Endometrial microvascular endothelial cells (primary cell): ENCODE data around the gene SOST. TPM values are rescaled to one million over a fixed set of nuclear protein-coding genes. Genes with fewer than 3 reads are reported as not detected.
"Not testable (repeated sequence)": the region's sequence is repeated elsewhere in the genome, so short reads cannot be mapped to it uniquely, and the experiment has no call there.

Experiments
- in situ Hi-C: cut with HindIII; loops from 2 replicates; pipeline ENCODE4 v1.10.0; 2017; ENCODE audit warnings: low sequenced_read_pairs, low pct_unique_long_range_greater_than_20kb; ENCODE audit errors: inconsistent ontology term
- total RNA-seq: library from RNA; depleted of rRNA; stranded (reverse); fragments of >200 nt; gene quantifications from one replicate; pipeline ENCODE4 v1.2.3, GENCODE V29; 2015; ENCODE audit errors: inconsistent ontology term

Gene SOST
- total RNA-seq: not detected

DNA sequence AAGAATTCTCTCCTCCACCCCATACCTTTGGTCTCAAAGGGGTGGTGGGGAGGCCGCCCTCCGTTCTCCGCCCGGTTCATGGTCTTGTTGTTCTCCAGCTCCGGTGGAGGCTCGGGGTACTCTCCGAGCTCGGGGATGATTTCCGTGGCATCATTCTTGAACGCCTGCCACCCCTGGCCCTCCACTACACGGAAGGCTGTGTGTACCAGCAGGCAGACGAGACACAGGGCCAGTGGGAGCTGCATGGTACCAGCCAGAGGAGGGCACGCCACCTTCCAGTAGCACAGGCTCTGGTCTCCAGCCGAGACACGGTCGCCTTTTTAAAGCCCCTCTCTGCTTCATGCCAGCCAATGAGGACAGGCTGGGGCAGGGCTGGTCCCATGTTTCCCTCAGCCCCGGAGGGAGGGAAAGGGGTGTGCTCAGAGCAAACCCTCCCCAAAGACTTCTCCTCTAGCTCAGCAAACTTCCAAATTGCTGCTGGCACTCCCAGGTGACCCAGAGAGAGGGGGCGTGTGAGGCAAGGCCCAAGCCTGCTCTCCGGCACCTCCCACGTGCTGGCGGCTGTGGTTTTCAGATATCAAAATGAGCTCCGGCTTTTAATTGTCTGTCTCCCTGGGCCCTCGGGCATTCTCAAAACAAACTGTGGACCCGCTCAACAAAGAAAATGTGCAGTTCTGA is at the start of gene SOST:
Gene SOST (minus strand): TSS at position 295 of the 678 bp plus-strand sequence. CDS start 50 bp downstream, at position 245.
- in situ Hi-C loops: loop anchor here (5.0 kb wide), 1 partner anchor 61 kb away; no protein-coding TSS in a partner anchor

DNA sequence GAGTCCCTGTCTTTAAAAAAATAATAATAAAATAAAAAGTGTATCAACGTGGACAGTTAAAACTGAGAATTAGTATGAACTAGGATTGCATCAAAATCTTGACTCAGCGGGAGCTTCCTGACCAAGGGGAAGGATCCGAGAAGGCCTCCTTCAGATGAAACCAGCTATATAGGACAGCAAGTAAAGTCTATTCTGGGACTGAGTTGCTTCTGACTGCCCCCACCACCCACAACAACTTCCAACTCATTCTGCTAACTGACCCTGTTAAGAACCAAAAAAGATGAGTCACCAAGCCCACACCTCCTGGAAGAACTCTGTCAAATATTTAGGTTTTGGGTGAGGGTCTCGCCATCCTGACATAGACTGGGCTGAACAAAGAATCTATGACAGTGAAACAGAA is 49.5 kb upstream of the SOST start:
- in situ Hi-C loops: no loop called here

DNA sequence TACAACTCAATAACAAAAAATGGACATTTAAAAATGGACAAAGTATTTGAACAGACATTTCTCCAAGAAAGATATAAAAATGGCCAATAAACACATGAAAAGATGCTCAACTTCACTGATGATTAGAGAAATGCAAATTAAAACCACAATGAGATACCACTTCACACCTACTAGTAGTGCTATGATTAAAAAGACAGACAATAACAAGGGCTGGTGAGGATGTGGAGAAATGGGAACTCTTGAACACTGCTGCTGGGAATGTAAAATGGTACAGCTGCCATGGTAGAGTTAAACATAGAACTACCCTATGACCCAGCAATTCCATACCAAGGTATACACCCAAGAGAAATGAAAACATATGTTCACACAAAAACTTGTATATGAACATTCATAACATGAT is 46.5 kb upstream of the SOST start:
- in situ Hi-C loops: no loop called here

DNA sequence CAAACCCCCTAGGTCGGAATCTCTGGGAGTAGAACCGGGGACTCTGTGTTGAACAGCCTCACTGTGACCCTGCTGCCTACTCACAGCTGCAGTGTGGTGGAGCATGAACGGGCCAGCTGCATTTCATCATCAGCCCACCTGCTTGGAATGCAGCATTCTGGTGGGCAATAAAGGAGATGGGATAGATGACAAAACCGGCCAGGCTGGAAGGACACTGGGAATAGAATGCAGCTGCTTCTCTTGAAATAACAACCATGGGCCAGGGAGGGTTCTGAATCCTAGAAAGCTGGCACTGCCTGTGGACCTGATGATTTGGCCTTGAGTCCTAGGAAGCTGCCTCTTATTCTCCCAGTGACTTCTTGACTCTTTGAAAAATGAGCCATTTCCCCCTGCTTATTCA is 45.2 kb upstream of the SOST start:
- in situ Hi-C loops: no loop called here

DNA sequence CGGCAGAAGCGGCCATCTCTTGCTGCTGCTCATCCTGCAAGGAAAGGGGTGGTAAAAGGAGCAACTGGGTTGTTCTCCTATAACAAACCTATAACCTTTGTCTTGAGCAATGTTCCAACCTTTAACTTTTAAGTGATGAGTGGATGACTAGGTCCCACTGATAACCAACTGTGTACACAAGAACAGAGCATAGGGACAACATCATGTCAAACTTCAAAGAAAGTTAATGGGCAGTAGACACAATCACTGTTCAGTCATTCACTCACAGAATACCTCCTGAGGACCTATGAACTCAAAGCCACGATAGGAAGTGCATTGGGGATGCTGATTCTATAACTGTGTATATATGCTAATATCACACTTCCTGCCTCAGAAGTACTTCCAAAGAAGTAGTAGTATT is 43.3 kb upstream of the SOST start:
- in situ Hi-C loops: no loop called here

DNA sequence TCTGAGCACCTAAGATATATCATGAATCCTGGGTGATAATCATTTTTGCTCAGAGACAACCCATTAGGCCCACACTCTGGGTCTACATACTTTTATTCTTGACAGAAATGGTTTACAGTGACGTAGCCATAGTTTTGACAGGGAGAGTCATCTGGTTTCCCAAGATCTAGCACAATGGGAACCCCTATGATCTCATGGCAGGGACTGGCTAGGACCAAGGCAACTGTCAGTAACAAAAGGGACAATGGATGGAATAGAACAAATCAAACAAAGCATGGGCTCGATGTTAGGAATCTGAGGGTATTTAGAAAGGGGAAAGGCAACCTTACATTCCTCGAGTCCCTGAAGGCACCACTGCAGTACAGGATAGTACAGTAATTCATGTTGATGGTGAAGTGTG is 42.1 kb upstream of the SOST start:
- in situ Hi-C loops: no loop called here

DNA sequence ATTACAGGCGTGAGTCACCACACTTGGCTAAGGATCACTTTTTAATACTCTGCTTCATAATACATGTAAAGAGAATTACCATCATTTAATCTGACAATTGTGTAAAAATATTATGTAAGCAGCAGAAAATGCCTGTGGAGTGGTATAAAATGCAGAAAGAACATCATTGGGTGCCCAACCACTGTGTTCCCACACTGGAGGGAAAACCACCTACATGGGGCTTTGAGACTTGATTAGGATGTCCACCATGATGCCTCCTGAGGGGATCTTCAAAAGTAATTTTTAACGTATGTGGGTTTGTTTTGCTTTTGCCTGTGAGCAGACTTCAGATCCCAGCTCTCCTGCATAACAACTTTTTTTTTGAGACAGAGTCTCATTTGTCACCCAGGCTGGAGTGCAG is 40.5 kb upstream of the SOST start:
- in situ Hi-C loops: no loop called here

DNA sequence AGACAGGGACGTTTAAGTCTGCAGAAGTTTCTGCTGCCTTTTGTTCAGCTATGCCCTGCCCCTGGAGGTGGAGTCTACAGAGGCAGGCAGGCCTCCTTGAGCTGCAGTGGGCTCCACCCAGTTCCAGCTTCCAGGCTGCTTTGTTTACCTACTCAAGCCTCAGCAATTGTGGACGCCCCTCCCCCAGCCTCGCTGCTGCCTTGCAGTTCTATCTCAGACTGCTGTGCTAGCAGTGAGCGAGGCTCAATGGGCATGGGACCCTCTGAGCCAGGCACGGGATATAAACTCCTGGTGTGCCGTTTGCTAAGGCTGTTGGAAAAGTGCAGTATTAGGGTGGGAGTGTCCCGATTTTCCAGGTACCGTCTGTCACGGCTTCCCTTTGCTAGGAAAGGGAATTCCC is 39.4 kb upstream of the SOST start:
- in situ Hi-C loops: not testable (repeated sequence)

DNA sequence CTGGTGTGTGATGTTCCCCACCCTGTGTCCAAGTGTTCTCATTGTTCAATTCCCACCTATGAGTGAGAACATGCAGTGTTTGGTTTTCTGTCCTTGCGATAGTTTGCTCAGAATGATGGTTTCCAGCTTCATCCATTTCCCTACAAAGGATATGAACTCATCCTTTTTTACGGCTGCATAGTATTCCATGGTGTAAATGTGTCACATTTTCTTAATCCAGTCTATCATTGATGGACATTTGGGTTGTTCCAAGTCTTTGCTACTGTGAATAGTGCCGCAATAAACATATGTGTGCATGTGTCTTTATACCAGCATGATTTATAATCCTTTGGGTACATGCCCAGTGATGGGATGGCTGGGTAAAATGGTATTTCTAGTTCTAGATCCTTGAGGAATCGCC is 34.1 kb upstream of the SOST start:
- in situ Hi-C loops: not testable (repeated sequence)

DNA sequence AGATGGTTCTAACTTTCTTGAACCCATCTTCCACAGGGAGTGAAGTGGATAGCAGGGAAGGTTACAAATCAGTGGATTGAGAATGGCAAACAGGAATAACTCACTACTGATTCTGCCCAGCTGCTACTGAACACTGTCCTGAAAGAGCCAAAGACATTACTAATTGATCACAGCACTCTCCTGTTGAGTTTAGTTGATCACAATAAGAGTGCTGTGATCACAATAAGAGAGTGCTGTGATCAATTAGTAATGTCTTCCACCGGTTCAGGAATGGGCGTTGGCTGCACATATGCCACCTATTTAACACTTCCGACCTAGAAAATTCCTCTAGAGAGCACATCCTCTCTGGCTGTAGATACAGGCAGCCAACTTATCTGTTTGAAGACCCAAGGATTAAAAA is 33.0 kb upstream of the SOST start:
- in situ Hi-C loops: no loop called here

DNA sequence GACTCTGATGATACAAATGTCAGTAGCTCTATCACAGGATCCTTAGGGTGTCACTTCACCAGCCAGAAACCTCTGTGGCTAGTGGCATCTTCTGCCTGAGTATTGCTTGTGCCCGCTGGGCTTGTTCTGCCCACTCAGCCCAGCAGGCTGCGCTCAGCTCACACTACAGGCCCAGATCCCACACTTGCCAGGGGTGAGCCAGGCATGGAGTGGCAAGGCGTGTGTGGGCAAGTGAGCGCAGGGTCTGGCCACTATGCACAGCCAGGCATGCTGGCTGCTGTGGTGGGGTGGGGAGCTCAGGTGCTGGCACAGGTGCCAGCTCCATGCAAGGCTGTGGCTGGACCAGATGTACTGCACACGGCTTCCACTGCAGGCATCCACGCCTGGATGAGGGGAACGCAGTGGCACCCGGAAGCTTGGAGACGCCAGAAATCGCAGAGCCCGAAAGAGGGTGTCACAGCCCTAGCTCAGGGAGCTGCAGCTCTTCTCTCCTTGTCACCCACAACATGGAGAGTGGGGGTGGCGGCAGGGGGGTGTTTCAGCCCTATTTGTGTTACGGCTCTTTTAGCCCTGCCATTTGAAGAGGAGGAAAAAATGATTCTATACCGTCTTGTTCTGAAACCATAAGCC is 31.8 kb upstream of the SOST start:
- in situ Hi-C loops: no loop called here

DNA sequence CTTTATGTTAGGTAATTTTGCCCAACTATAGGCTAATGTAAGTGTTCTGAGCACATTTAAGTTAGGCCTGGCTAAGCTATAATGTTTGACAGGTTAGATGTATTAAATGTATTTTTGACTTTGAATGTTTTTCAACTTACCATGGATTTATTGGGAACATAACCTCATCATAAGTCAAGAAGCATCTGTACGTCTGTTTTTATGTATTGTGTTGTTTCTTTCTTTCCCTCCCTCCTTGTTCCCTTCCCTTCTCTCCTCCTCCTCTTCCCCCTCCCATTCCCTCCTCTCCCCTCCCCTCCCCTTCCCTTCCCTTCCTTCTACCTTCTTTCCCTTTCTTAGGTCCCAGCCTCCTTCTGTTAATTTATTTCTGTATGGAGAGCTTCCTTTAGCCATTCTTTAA is 30.9 kb upstream of the SOST start:
- in situ Hi-C loops: no loop called here

DNA sequence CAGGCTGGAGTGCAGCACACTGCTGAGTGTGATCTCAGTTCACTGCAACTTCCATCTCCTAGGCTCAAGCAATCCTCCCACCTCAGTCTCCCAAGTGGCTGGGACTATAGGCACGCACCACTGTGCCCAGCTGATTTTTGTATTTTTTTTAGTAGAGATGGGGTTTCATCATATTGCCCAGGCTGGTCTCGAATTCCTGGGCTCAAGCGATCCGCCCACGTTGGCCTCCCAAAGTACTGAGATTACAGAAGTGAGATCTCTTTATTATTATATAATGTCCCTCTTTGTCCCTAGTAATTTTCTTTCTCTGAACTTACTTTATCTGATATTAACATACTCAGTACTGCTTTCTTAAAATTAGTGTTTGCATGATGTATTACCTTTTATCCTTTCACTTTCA is 29.9 kb upstream of the SOST start:
- in situ Hi-C loops: no loop called here

DNA sequence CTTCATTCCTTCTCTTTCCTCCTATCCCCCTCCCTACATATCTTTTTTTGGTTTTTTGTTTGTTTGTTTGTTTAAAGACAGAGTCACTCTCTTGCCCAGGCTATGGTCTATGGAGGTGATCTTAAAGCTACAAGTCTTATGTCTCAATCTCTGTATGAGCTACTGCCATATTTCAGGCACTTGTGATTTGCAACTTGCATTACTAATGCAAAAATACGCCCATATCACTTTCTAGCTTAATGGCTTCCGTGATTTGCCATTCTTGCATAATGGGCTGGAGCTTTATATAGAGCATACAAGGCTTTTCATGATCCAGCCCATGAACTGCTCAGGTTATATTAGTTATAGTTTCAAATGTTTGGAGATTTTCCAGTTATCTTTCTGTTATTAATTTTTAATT is 29.1 kb upstream of the SOST start:
- in situ Hi-C loops: no loop called here

DNA sequence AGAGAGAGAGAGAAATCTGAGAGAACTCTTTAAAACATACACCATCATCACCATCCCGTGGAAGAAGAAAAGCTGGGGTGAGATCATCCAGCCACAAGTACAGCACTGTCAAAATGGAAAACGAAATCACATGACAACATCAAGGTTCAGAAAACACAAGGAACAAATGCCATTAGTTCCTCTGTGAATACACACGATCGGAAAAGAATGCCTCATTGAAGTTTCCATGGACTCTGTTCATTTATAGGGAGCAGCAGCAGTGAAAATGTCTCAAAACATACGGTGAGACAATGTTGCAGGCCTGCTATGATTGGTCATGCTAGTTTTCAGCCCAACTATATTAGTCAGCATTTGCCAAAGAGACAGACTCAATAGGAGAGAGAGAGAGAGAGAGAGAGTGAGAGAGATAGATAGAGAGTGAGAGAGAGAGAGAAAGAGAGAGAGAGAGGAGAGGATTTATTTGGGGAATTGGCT is 26.1 kb upstream of the SOST start:
- in situ Hi-C loops: no loop called here

DNA sequence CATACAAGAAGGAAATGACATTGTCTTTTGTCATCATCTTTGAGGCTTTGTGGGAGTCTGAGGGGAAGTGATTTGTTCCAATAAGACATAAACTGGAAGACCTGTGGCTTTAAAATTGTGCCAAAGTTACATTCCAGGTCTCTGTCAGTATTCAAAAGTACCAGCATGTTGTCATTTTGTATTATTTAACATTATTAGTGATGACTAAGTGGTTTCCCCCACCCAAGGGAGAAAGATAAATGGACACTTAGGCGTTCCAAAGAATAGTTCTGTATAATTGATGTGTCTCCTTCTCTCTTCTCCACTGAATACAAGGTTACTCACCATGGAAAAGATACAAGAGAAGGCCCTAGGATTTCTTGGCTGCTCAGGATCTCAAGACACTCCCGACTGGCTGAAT is 25.5 kb upstream of the SOST start:
- in situ Hi-C loops: no loop called here

DNA sequence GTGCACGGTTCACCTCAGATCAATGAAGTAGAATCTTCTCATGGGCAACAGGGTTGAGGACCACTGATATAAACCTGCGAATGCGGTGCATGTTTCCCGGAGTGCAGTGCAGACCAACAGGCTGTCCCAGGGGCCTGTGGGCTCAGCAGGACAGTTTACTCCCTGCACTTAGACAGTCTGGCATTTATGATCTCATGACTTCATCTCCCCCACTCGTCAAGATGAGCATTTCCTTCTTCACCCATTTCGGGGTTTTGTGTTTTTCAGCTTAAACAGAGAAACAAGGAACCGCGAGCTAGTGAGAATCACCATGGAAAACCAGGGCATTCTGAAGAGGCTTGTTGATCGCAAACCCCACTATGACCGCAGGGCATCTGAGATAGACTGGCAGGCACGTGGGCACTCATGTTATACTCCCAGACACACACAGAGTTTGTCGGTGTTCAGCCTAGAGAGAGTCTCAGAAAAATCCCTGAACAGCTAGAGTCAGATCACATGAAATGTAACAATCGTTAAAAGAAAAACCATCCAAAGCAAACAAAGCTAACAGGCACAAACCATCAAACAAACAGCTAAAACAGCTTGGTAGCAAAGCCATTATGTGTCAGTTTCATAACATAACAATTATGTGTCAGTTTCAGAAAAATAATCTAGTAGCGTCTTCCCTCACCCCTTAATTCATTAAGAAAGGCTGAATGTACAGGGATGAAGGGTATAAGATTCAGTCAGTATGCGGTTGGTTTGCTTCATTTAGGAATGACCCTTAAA is 24.5 kb upstream of the SOST start:
- in situ Hi-C loops: no loop called here

DNA sequence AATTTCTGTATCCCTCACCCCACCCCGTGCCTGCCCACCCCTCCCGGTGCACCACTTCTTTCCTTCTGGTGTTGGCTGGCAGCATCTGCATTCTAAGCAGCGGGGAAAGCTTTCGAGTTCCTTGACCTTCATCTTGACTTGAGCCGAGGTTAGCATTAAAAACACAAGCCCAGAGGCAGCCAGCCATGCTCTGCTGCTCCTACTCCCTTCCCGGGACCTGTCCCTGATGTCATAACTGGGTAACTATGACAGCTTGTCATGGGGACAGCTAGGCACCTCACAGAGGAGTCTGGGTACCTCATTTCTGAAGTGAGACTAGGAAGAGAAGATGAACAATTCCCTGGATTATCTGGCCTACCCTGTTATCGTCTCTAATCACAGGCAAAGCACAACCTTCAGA is 21.5 kb upstream of the SOST start, which contains the start of gene CFAP97D1:
Gene CFAP97D1 (plus strand): TSS at position 301 of the 400 bp plus-strand sequence. CDS start 28 bp downstream, at position 329.
- in situ Hi-C loops: no loop called here

DNA sequence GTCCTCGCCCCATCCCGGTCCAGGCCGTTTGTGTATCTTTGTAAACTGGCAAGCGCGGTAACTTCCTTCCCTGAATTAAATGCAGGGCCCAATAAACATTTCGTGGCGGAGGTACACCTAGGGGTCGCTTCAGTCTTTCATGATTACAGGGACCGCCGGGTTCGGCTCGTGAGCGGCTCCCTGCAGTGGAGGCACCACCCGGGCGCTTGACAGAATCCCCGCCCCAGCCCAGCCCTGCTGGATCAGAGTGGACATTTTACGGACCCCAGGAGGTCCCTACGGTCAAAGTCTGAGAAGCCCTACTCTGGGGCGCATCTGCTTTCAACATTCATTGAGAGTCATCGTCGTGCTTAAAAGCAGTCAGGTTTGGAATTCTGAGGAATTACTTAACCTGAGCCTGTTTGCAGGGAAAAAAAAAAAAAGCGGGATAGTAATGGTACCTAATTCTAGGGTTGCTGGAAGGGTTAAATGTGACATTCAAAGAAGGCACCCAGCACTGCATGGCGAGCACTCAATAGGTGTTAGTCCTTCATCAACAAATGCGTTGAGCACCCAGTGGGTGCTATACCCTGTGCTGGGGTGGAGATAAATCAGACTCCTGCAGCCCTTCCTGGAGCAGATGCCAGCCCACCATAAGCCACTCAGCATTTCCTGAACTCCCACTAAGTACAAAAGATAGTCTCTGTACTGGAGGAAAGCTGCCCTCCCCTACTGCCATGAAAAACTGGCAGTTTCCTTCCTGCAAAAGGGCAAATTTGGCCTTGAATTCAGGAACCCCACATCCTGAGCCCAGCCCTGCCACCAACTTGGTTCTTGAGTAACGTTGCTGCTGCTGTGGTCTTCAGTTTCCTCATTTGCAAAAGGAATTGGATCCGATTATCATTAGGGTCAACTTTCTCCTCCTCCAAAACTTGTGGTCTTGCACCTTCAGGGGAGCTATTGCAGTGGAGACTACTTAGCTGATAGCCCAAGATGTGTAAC is 20.8 kb upstream of the SOST start:
- in situ Hi-C loops: no loop called here
